Neuronal stem cell (in vitro differentiated cells): ENCODE measurements around the gene CLEC4F.

ENCODE experiments used
- DNase-seq: peaks from one replicate; pipeline ENCODE4 v3.0.0-alpha.2; 2013; ENCODE audit warnings: low spot score
- H2AFZ ChIP-seq: one replicate; pipeline ENCODE4 v1.6.1; 2013; ENCODE audit warnings: mild to moderate bottlenecking, low read length, inconsistent platforms
- H2AK5ac ChIP-seq: 2 replicates; pipeline ENCODE4 v1.6.1; 2013; ENCODE audit warnings: low read depth, mild to moderate bottlenecking, inconsistent platforms, low read length, moderate library complexity, mixed read lengths
- H2BK120ac ChIP-seq: 2 replicates; pipeline ENCODE4 v1.6.1; 2013; ENCODE audit warnings: low read depth, mild to moderate bottlenecking, inconsistent platforms, low read length, moderate library complexity, mixed read lengths
- H2BK12ac ChIP-seq: one replicate; pipeline ENCODE4 v1.6.1; 2013; ENCODE audit warnings: low read length, inconsistent platforms
- H2BK15ac ChIP-seq: 2 replicates; pipeline ENCODE4 v1.6.1; 2013; ENCODE audit warnings: mild to moderate bottlenecking, low read length, inconsistent platforms, mixed read lengths
- H2BK5ac ChIP-seq: one replicate; pipeline ENCODE4 v1.6.1; 2013; ENCODE audit warnings: inconsistent platforms, mild to moderate bottlenecking, low read length, moderate library complexity
- H3K14ac ChIP-seq: one replicate; pipeline ENCODE4 v1.6.1; 2013; ENCODE audit warnings: low read length, inconsistent platforms
- H3K18ac ChIP-seq: 2 replicates; pipeline ENCODE4 v1.6.1; 2013; ENCODE audit warnings: low read length, inconsistent platforms
- H3K23ac ChIP-seq: 2 replicates; pipeline ENCODE4 v1.6.1; 2013; ENCODE audit warnings: low read depth, mild to moderate bottlenecking, mixed read lengths, low read length, inconsistent platforms; ENCODE audit not compliant: poor library complexity
- H3K27ac ChIP-seq: replicated peaks from 3 replicates; pipeline ENCODE4 v1.5.1; 2013; ENCODE audit warnings: low read length, inconsistent platforms
- H3K27me3 ChIP-seq, 3 experiments: 2 replicates each; pipeline ENCODE4 v1.6.1; 2013; ENCODE audit warnings: low read length in 3 of 3, mild to moderate bottlenecking in 2 of 3, inconsistent platforms in 1 of 3, low read depth in 1 of 3, mixed read lengths in 1 of 3, moderate library complexity in 1 of 3; ENCODE audit not compliant: control insufficient read depth in 3 of 3, insufficient read depth in 3 of 3
- H3K36me3 ChIP-seq, 2 donors: replicated peaks in 1 of 2; 2 replicates each; pipeline ENCODE4 v1.6.1; 2013; ENCODE audit warnings: low read length in 2 of 2; ENCODE audit not compliant: control insufficient read depth in 2 of 2, insufficient read depth in 2 of 2
- H3K4ac ChIP-seq: 2 replicates; pipeline ENCODE4 v1.6.1; 2013; ENCODE audit warnings: inconsistent platforms, mild to moderate bottlenecking, low read length, moderate library complexity
- H3K4me1 ChIP-seq, 2 donors: 1 replicate in 1 of 2; 2 replicates in 1 of 2; pipeline ENCODE4 v1.6.1; 2013; ENCODE audit warnings: low read length in 2 of 2, low read depth in 1 of 2; ENCODE audit not compliant: control insufficient read depth in 2 of 2, insufficient read depth in 1 of 2
- H3K4me2 ChIP-seq: one replicate; pipeline ENCODE4 v1.6.1; 2013; ENCODE audit warnings: mild to moderate bottlenecking, low read length, inconsistent platforms; ENCODE audit not compliant: insufficient read depth, poor library complexity, severe bottlenecking
- H3K4me3 ChIP-seq, 2 donors: 2 replicates each; pipeline ENCODE4 v1.5.1; 2013; ENCODE audit warnings: low read length in 2 of 2, mild to moderate bottlenecking in 2 of 2, inconsistent platforms in 1 of 2, moderate library complexity in 1 of 2
- H3K79me1 ChIP-seq: one replicate; pipeline ENCODE4 v1.6.1; 2013; ENCODE audit warnings: low read depth, mild to moderate bottlenecking, inconsistent platforms, low read length, moderate library complexity
- H3K9ac ChIP-seq: one replicate; pipeline ENCODE4 v1.6.1; 2013; ENCODE audit warnings: mild to moderate bottlenecking, low read depth, low read length, inconsistent platforms; ENCODE audit not compliant: poor library complexity
- H3K9me3 ChIP-seq, 2 donors: replicated peaks in 1 of 2; 2 replicates each; pipeline versions ENCODE3 to v1.6.1; 2013; ENCODE audit warnings: low read length in 2 of 2, mild to moderate bottlenecking in 2 of 2, inconsistent platforms in 1 of 2, low read depth in 1 of 2, mixed read lengths in 1 of 2, moderate library complexity in 1 of 2; ENCODE audit not compliant: control insufficient read depth in 2 of 2, insufficient read depth in 1 of 2
- H4K8ac ChIP-seq: one replicate; pipeline ENCODE4 v1.6.1; 2013; ENCODE audit warnings: low read depth, mild to moderate bottlenecking, inconsistent platforms, low read length, moderate library complexity
- H4K91ac ChIP-seq: one replicate; pipeline ENCODE4 v1.6.1; 2013; ENCODE audit warnings: low read length, low read depth, mild to moderate bottlenecking, inconsistent platforms; ENCODE audit not compliant: poor library complexity
- WGBS, 2 donors: extraction: QIAGEN DNeasy Blood & Tissue Kit; methylation state at CpG; one replicate each; pipeline ENCODE4 v1.1.7; 2013; ENCODE audit warnings: missing lambda C conversion rate in 2 of 2, mixed read lengths in 1 of 2; ENCODE audit not compliant: insufficient read length in 2 of 2, insufficient replicate concordance in 1 of 2; ENCODE audit errors: extremely low coverage in 2 of 2; 5-methylcytosine and 5-hydroxymethylcytosine counted together

The CLEC4F gene

GRCh38 chr2:70779911-70780545, 40.4 kb downstream of the CLEC4F start:
- Histone ChIP-seq H3K18ac (no peak overlapping the region), H3K23ac (no peak overlapping the region), H2AFZ (no peak overlapping the region), H3K4me2 (no peak overlapping the region), H4K91ac (no peak overlapping the region), H3K27me3 (peaks cover 0 to 47% (median 0%) of the 10 kb centered on the region in 3 experiments), H3K4me3 (no peak overlapping the region), H2BK12ac (no peak overlapping the region), H3K36me3 (no peaks in the 10 kb centered on the region), H3K79me1 (no peaks in the 10 kb centered on the region), H3K9me3 (no peaks in the 10 kb centered on the region), H3K14ac (no peak overlapping the region), H3K9ac (no peak overlapping the region), H3K4ac (no peak overlapping the region), H2BK15ac (no peak overlapping the region), H4K8ac (no peak overlapping the region), H2BK120ac (no peak overlapping the region), H3K27ac (no peak overlapping the region), H2BK5ac (no peak overlapping the region), H2AK5ac (no peak overlapping the region), H3K4me1 (peaks cover 0 to 2% of the 10 kb centered on the region in 2 donors)
- no CpG with 5 or more reads among the region's 8 CpGs for WGBS, 2 donors
- DNase-seq: no peak

DNA sequence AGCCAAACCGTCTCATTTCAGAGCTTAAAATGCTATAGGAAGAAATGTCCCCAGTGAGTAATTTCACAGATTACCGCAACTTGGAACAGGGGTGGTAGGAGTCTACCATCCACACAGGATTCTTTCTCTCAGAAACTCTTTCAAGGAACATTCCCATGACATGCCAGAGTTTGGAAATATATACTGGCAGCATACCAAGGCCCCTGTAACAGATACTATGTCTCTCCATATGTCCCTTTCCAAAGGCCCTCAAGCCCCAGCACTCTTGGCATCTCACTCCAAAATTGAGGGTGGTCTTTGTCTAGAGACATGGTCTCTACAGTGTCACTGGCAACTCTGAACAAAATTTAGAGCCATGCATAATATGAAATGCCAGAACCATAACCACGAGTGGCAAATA, 40.9 kb downstream of the CLEC4F start:
- no peaks in the 10 kb centered on the region for H3K9me3 ChIP-seq
- H3K79me1 ChIP-seq: no peaks in the 10 kb centered on the region

DNA sequence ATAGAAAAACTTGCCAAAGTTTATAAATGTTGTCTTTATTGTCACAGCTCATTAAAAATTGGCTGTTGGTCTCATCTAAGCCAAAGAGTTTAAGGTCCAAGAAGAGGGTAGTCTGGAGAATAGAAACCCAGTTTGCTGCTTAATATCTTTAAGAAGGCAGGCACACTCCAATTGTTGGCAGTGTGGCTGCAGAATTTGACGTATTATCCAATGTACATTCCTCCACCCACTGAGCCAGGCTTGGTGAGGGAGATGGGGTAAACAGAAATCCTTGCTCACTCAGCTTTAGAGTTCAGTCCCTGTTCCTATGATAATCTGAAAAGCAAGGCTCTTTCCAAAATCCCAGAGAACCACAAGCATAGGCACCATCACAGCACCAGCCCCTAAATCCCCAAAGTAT, 41.7 kb downstream of the CLEC4F start:
- Histone ChIP-seq H3K4me3 (no peak overlapping the region), H3K36me3 (no peaks in the 10 kb centered on the region), H2BK12ac (no peak overlapping the region), H3K4ac (no peak overlapping the region), H3K27me3 (peaks cover 0 to 57% (median 0%) of the 10 kb centered on the region in 3 experiments), H3K18ac (no peak overlapping the region), H2BK120ac (no peak overlapping the region), H3K27ac (no peak overlapping the region), H3K4me1 (peaks cover 0 to 2% of the 10 kb centered on the region in 2 donors), H3K79me1 (no peaks in the 10 kb centered on the region), H3K23ac (no peak overlapping the region), H2BK15ac (no peak overlapping the region), H3K14ac (no peak overlapping the region), H4K8ac (no peak overlapping the region), H3K9me3 (no peaks in the 10 kb centered on the region), H2BK5ac (no peak overlapping the region), H3K4me2 (no peak overlapping the region), H3K9ac (no peak overlapping the region), H2AK5ac (no peak overlapping the region), H4K91ac (no peak overlapping the region), H2AFZ (no peak overlapping the region)
- no CpG with 5 or more reads among the region's 1 CpG for WGBS, 2 donors
- no peak for DNase-seq

More for the DNA sequence above, 40.9 kb downstream of the CLEC4F start:
- H2BK5ac ChIP-seq: no peak overlapping the region
- H4K8ac ChIP-seq: no peak overlapping the region
- H3K27ac ChIP-seq: no peak overlapping the region
- no peak overlapping the region for H3K9ac ChIP-seq
- H3K18ac ChIP-seq: no peak overlapping the region
- H3K4ac ChIP-seq: no peak overlapping the region
- H3K27me3 ChIP-seq: peaks cover 0 to 50% (median 0%) of the 10 kb centered on the region in 3 experiments
- no peak overlapping the region for H2BK12ac ChIP-seq
- peaks cover 0 to 2% of the 10 kb centered on the region in 2 donors for H3K4me1 ChIP-seq
- H2BK15ac ChIP-seq: no peak overlapping the region
- H2BK120ac ChIP-seq: no peak overlapping the region
- H2AK5ac ChIP-seq: no peak overlapping the region
- H3K36me3 ChIP-seq: no peaks in the 10 kb centered on the region
- DNase-seq: no peak
- no peak overlapping the region for H2AFZ ChIP-seq
- H3K4me2 ChIP-seq: no peak overlapping the region
- no CpG with 5 or more reads among the region's 3 CpGs for WGBS, 2 donors
- no peak overlapping the region for H3K14ac ChIP-seq
- no peak overlapping the region for H3K4me3 ChIP-seq
- no peak overlapping the region for H4K91ac ChIP-seq
- H3K23ac ChIP-seq: no peak overlapping the region

DNA sequence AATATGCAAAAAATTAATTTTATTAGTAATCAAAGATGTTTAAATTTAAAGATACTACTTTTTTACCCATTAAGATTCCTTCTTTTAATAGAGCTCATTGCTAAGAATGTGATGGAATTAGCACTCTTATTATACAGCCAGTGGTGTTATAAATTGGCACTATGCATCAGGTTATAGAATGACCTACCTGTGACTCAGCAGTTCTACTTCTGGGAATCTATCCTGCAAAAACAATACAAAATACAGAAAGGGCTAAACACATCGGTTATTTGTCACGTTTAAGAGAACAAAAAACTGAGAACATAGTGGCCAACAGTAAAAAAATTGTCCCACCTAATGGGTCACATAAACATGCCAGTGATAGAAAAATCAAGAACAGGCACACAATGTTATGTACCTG, 42.9 kb downstream of the CLEC4F start:
- H3K36me3 ChIP-seq: no peaks in the 10 kb centered on the region
- H3K9me3 ChIP-seq: no peaks in the 10 kb centered on the region
- no peak overlapping the region for H3K4me2 ChIP-seq
- H4K8ac ChIP-seq: no peak overlapping the region
- no peak overlapping the region for H3K14ac ChIP-seq
- no peak for DNase-seq
- no peak overlapping the region for H2AFZ ChIP-seq
- no peak overlapping the region for H3K23ac ChIP-seq
- no peak overlapping the region for H3K4ac ChIP-seq
- H3K27ac ChIP-seq: no peak overlapping the region
- H3K4me3 ChIP-seq: no peak overlapping the region
- H3K4me1 ChIP-seq: peaks cover 0 to under 1% of the 10 kb centered on the region in 2 donors
- H3K27me3 ChIP-seq: peaks cover 0 to 64% (median 0%) of the 10 kb centered on the region in 3 experiments
- no peak overlapping the region for H3K9ac ChIP-seq
- H3K79me1 ChIP-seq: no peaks in the 10 kb centered on the region
- no peak overlapping the region for H2BK120ac ChIP-seq
- no peak overlapping the region for H2BK5ac ChIP-seq
- H2BK15ac ChIP-seq: no peak overlapping the region
- H4K91ac ChIP-seq: no peak overlapping the region
- H3K18ac ChIP-seq: no peak overlapping the region
- WGBS, 2 donors: no CpG with 5 or more reads among the region's 2 CpGs
- no peak overlapping the region for H2AK5ac ChIP-seq
- no peak overlapping the region for H2BK12ac ChIP-seq
